Uterus (tissue), 4 donors: ENCODE measurements around the gene ASPDH. TPM values are rescaled to one million over a fixed set of nuclear protein-coding genes. Genes with fewer than 3 reads are reported as not detected.

Source experiments
- DNase-seq, 2 donors: peaks; one replicate each; pipeline ENCODE4 v3.0.0-alpha.2; 2019 to 2020
- H3K27ac ChIP-seq, 2 donors: fragments of 200-600 bp; sonication (generic); 1 replicate in 1 of 2; 2 replicates in 1 of 2; pipeline ENCODE4 v1.5.1; 2016 to 2018
- H3K27me3 ChIP-seq, 2 donors: fragments of 200-600 bp; sonication (generic); one replicate each; pipeline ENCODE4 v1.5.1; 2018 to 2019; ENCODE audit warnings: control low read depth in 1 of 2
- H3K36me3 ChIP-seq, 2 donors: fragments of 200-600 bp; sonication (generic); one replicate each; pipeline ENCODE4 v1.5.1; 2019; ENCODE audit warnings: control low read depth in 1 of 2
- H3K4me1 ChIP-seq, 2 donors: fragments of 200-600 bp; sonication (generic); one replicate each; pipeline ENCODE4 v1.5.1; 2018 to 2019; ENCODE audit warnings: control low read depth in 1 of 2
- H3K4me3 ChIP-seq, 2 donors: fragments of 200-600 bp; sonication (generic); 1 replicate in 1 of 2; 2 replicates in 1 of 2; pipeline ENCODE4 v1.5.1; 2018 to 2019; ENCODE audit warnings: mild to moderate bottlenecking in 1 of 2
- H3K9me3 ChIP-seq, 2 donors: fragments of 200-600 bp; sonication (generic); one replicate each; pipeline ENCODE4 v1.5.1; 2019; ENCODE audit warnings: control low read depth in 1 of 2
- POLR2A ChIP-seq, 2 donors: fragments of 450-650 bp; IDR thresholded peaks; one replicate each; pipeline ENCODE4 v1.6.1; 2016; ENCODE audit warnings: antibody characterized with exemption in 2 of 2, mild to moderate bottlenecking in 1 of 2, moderate library complexity in 1 of 2
- intact Hi-C: fragments of 100-400 bp; cut with DNase I; formaldehyde crosslinking; loops from one replicate; pipeline ENCODE4 v1.15.1; 2023; ENCODE audit warnings: low total_unique reads
- total RNA-seq, 4 donors: library from RNA; depleted of rRNA in 3 of 4; stranded (reverse); fragments of >200 nt in 3 of 4; gene quantifications; one replicate each; pipeline versions ENCODE4 v1.1.0 to v1.2.4, GENCODE V29; 2014 to 2023
- TF ChIP-seq, protein P1 (sequence below), 4 experiments: fragments of 200-600 bp in 2 of 4; fragments of 450-650 bp in 2 of 4; sonication (generic) in 2 of 4; IDR thresholded peaks; one replicate each; pipeline ENCODE4 v1.5.1; 2016 to 2019; ENCODE audit warnings: antibody characterized with exemption in 4 of 4, mild to moderate bottlenecking in 2 of 4, moderate library complexity in 1 of 4
- donor health status: DM: yes; HTN: yes; CAD: no.

ASPDH gene
- total RNA-seq, 4 donors from 2014 or later: not detected

DNA sequence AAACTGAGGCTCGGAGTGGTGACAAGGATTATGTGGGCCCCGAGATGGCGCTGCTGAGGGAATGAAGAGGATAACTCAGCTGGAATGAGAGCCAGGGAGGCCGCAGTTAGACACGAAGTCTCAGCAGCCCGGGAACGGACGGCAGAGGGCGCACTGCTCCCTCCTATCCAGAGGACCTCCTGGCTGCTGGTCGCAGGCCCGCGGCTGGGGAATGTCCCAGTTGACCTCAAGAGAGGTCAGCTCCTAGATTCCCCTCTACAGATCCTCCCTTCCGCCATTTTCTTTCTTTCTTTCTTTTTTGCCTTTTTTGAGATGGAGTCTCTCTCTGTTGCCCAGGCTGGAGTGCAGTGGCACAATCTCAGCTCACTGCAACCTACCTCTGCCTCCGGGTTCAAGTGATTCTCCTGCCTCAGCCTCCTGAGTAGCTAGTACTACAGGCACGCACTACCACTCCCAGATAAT, 24.1 kb upstream of the ASPDH start:
- peak in 1 of 2 donors; percentile 47 for DNase-seq
- Histone ChIP-seq H3K9me3 (peaks cover 0 to 4% of the 10 kb centered on the region in 2 donors), H3K27ac (no peak overlapping the region), H3K27me3 (no peaks in the 10 kb centered on the region), H3K4me1 (no peaks in the 10 kb centered on the region), H3K36me3 (no peaks in the 10 kb centered on the region), H3K4me3 (no peak overlapping the region)
- TF ChIP-seq, protein P1, sequence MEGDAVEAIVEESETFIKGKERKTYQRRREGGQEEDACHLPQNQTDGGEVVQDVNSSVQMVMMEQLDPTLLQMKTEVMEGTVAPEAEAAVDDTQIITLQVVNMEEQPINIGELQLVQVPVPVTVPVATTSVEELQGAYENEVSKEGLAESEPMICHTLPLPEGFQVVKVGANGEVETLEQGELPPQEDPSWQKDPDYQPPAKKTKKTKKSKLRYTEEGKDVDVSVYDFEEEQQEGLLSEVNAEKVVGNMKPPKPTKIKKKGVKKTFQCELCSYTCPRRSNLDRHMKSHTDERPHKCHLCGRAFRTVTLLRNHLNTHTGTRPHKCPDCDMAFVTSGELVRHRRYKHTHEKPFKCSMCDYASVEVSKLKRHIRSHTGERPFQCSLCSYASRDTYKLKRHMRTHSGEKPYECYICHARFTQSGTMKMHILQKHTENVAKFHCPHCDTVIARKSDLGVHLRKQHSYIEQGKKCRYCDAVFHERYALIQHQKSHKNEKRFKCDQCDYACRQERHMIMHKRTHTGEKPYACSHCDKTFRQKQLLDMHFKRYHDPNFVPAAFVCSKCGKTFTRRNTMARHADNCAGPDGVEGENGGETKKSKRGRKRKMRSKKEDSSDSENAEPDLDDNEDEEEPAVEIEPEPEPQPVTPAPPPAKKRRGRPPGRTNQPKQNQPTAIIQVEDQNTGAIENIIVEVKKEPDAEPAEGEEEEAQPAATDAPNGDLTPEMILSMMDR (IDR thresholded peaks at IDR 0.05): peak; percentile 30 to 58 (median 49)
- no peak for TF ChIP-seq POLR2A (IDR thresholded peaks at IDR 0.05)
- intact Hi-C loops: no loop called here

DNA sequence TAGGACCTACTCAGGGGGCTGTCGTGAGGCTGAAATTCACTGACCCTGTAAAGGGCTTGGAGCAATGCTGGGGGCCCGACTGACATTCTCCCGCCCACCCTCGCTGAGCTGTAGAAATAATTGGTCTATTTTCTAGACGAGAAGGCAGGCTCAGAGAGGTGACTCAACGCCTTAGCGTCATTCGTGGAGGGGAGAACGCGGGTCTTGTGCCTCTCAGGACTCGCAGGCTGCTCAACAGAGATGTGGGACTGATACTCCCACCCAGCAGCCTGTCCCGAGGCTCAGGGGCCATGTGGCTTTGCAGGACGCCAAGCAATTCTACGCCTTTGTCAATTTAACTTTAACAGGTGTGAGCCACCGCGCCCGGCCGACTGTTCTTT, 23.6 kb upstream of the ASPDH start:
- intact Hi-C loops: no loop called here
- no peaks in the 10 kb centered on the region for H3K27me3 ChIP-seq
- TF ChIP-seq, protein P1 (IDR thresholded peaks at IDR 0.05): no peak
- TF ChIP-seq POLR2A (IDR thresholded peaks at IDR 0.05): no peak
- no peak overlapping the region for H3K27ac ChIP-seq
- H3K4me3 ChIP-seq: no peak overlapping the region
- peaks cover 0 to 4% of the 10 kb centered on the region in 2 donors for H3K9me3 ChIP-seq
- H3K4me1 ChIP-seq: no peaks in the 10 kb centered on the region
- no peak for DNase-seq
- H3K36me3 ChIP-seq: no peaks in the 10 kb centered on the region

DNA sequence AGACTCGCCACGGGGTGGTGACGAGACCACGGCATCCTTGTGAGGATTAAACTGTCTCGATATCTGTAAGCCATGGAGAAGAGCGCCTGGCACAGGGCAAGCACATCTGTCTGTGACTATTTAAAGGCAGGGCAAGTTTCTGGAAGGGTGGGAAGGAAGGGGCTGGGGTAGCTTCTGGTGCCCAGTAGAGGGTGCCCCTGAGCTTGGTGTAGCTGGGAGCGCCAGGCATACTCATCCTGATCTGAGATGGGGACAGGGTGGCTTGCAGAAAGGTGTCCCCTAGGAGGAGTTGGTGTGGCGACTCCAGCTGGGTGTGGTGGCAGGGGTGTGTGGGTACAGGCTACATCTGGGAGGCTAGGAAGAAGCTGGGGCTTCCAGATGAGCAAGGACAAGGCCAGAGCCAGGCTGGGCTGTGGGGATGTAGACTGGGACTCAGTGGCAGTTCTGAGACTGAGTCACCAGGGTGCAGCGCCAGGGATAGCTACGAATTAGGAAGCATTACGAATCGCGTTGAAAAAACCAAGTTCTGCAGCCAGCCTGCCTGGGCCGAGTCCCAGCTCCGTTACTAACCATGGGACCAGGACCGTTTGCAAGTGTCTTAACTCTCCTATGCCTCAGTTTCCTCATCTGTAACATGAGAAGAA, 23.1 kb upstream of the ASPDH start:
- no peaks in the 10 kb centered on the region for H3K4me1 ChIP-seq
- no peak overlapping the region for H3K27ac ChIP-seq
- H3K27me3 ChIP-seq: no peaks in the 10 kb centered on the region
- no peak for TF ChIP-seq POLR2A (IDR thresholded peaks at IDR 0.05)
- TF ChIP-seq, protein P1 (IDR thresholded peaks at IDR 0.05): no peak
- no peak overlapping the region for H3K4me3 ChIP-seq
- intact Hi-C loops: no loop called here
- H3K36me3 ChIP-seq: no peaks in the 10 kb centered on the region
- DNase-seq: no peak
- H3K9me3 ChIP-seq: peaks cover 0 to 4% of the 10 kb centered on the region in 2 donors

DNA sequence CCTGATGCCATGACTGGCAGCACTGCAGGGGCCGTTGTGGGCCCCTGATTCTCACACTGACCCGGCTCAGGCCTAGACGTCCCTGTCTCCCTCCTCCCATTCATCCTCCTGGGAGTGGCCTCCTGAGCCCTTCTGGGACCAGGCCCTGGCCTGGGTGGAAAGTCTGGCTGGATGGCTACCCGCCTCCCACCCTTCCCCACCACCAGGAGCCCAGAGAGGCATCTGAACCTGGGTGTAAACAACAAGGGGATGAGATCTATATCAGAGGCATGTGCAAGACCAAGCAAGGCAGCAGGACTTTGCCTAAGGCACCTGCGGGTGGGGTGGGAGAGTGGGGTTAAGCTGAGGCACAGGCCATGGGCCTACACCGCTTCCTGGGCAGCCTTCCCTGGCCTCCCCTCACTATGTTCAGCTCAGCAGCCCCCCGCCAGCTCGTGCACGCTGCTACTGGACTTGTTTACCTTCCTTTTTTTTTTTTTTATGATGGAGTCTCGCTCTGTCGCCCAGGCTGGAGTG, 22.0 kb upstream of the ASPDH start:
- Histone ChIP-seq H3K27ac (no peak overlapping the region), H3K4me3 (no peak overlapping the region), H3K4me1 (no peaks in the 10 kb centered on the region), H3K36me3 (no peaks in the 10 kb centered on the region), H3K9me3 (peaks cover 0 to 4% of the 10 kb centered on the region in 2 donors), H3K27me3 (no peaks in the 10 kb centered on the region)
- TF ChIP-seq, protein P1 (IDR thresholded peaks at IDR 0.05): no peak
- no peak for TF ChIP-seq POLR2A (IDR thresholded peaks at IDR 0.05)
- intact Hi-C loops: no loop called here
- no peak for DNase-seq

DNA sequence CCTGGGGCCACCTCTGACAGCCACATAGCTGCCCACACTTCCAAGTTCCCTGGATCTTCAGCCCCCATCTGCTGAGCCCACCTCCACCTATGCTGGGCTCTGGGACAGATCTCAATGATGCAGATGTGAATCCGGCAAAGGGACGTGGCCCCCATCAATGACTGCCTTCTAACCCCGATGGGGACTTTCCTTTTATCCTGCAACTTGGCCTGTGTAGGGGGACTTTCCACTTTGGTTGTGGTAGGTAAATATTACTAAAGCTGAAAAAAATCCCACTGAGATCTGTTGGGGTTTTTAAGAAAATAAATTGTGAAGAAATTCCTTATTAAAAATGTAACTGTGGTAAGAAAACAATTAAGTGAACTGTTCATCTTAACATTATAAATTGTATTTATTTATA, 20.8 kb upstream of the ASPDH start:
- Histone ChIP-seq H3K9me3 (peaks cover 0 to 4% of the 10 kb centered on the region in 2 donors), H3K4me3 (no peak overlapping the region), H3K27ac (no peak overlapping the region), H3K27me3 (no peaks in the 10 kb centered on the region), H3K4me1 (no peaks in the 10 kb centered on the region), H3K36me3 (no peaks in the 10 kb centered on the region)
- intact Hi-C loops: no loop called here
- no peak for DNase-seq
- TF ChIP-seq POLR2A (IDR thresholded peaks at IDR 0.05): no peak
- TF ChIP-seq, protein P1 (IDR thresholded peaks at IDR 0.05): no peak
